Raji (cell line): ENCODE data around the gene ADRB2.

ENCODE experiments used
- POLR2A ChIP-seq: IDR thresholded peaks from 2 replicates; pipeline ENCODE4 v1.6.1; 2011; ENCODE audit warnings: low read depth, low read length, control low read depth; ENCODE audit not compliant: insufficient read depth

ADRB2 gene

DNA sequence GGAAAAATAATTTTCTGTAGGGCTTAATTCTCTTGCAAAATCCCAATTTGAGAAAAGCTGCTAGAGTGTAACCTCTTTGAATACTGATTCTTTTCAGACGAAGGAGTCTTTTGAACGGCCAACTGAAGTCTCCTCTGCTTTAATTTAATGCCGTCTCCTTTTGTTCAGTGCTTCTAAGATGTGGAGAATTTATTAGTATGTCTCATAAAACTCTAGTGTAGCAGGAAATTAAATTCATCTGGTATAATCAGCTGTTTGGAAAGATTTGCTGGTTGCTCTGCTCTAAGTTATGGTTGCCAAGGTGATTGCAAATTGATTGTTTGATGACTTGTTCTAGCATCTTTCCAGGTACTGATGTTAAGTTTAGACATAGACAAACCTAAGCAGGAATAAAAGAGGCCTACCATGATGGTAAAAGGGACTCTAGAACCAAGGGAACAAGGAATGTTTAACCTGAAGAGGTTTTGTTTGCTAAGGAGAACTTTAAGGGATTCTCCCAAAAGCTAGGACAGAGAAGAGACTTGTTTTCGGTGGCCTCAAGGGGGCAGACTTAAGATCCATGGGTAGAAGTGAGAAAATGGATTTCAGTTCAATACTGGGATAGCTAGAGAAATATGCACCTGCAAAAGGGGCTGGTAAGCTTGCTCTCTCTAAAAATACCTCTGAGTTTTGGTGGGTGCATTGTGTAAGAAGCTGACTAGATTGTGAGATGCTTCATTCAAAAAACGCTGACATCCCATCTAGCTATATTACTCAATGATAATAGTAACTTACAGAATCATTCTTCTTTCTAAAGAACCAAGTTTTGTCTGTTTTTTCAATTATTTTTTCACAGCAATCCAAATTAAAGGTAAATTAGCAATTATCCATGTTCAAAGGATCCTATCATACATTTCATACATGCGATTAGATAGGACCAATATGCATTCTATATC lies 5.7 kb upstream of the ADRB2 start:
- TF ChIP-seq POLR2A, result no peak

DNA sequence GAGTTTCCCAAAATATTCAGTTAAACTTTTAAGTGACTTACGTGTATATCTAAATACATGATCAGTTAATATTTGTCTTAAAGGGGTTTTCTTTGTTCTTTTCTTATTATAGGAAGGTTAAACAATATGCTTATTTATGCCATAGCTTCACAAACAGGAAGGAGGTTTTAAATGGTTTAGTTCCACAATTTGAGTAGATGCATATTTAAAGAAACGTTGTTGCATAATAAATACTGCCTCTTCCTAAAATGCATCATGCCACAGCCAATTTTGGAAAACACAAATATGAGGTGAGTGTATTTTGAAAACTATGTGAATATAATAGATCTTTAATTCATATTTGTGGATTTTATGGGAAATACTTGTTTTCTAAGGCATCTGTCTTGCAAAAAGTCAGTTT lies 2.5 kb upstream of the ADRB2 start:
- no peak for TF ChIP-seq POLR2A

DNA sequence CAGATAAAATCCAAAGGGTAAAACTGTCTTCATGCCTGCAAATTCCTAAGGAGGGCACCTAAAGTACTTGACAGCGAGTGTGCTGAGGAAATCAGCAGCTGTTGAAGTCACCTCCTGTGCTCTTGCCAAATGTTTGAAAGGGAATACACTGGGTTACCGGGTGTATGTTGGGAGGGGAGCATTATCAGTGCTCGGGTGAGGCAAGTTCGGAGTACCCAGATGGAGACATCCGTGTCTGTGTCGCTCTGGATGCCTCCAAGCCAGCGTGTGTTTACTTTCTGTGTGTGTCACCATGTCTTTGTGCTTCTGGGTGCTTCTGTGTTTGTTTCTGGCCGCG lies 727 bp upstream of the ADRB2 start:
- TF ChIP-seq POLR2A, result no peak

DNA sequence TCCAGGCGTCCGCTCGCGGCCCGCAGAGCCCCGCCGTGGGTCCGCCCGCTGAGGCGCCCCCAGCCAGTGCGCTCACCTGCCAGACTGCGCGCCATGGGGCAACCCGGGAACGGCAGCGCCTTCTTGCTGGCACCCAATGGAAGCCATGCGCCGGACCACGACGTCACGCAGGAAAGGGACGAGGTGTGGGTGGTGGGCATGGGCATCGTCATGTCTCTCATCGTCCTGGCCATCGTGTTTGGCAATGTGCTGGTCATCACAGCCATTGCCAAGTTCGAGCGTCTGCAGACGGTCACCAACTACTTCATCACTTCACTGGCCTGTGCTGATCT lies 294 bp downstream of the ADRB2 start:
- TF ChIP-seq POLR2A, result no peak

DNA sequence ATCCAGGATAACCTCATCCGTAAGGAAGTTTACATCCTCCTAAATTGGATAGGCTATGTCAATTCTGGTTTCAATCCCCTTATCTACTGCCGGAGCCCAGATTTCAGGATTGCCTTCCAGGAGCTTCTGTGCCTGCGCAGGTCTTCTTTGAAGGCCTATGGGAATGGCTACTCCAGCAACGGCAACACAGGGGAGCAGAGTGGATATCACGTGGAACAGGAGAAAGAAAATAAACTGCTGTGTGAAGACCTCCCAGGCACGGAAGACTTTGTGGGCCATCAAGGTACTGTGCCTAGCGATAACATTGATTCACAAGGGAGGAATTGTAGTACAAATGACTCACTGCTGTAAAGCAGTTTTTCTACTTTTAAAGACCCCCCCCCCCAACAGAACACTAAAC lies 1.3 kb downstream of the ADRB2 start:
- no peak for TF ChIP-seq POLR2A

DNA sequence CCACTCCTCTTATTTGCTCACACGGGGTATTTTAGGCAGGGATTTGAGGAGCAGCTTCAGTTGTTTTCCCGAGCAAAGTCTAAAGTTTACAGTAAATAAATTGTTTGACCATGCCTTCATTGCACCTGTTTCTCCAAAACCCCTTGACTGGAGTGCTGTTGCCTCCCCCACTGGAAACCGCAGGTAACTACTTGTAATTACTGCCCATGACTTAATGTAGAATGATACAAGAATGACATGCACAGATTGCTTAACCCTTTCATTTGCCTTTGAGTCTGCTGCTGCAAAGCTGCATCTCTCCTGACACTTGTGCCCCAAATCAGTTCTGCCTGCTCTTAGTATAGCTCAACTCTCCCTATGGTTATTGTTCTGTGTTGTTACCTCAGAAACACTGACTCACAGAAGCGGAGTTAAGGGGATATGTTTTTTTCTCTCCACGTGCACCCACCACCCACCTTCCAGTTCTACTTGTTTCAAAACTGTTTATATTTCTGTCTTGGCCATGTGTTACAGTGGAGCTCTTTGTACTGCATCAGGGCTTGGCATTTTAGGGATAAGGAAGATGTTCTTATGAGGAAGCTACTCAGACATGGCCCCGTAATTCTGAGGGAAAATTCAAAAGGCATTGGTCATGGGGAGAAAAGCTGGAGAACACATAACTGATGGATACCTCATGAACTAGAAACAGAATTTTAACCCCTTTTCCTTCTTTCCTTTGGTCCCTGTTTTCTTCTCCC lies 2.3 kb downstream of the ADRB2 start:
- no peak for TF ChIP-seq POLR2A

GRCh38 chr5:148829248-148829594 lies 2.8 kb downstream of the ADRB2 start:
- no peak for TF ChIP-seq POLR2A

DNA sequence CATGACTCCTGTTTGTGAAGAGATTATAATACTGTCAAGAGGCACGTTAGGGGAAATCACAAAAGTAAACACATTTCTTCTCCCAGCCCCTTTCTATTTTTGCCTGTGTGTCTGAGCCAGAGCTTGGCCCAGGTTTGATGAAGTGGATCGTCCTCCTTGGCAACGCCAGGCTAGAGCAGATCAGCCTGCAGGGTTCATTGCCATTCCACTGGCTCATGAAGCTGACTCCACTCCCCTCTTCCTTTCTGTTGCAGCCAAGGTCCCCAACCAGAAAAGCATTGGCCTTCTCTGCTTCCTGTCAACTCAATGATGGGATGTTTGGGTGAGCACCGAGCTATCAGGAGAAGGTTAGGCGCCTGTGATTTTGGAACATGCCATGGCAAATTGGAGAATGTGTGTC lies 3.3 kb downstream of the ADRB2 start:
- no peak for TF ChIP-seq POLR2A

- TF ChIP-seq POLR2A, result no peak
These were observed 3.8 kb downstream of the ADRB2 start for GRCh38 chr5:148830211-148830610.

- TF ChIP-seq POLR2A, result no peak
These were observed 5.5 kb downstream of the ADRB2 start for GRCh38 chr5:148831590-148832565.

GRCh38 chr5:148833122-148833521 lies 6.7 kb downstream of the ADRB2 start:
- no peak for TF ChIP-seq POLR2A

- no peak for TF ChIP-seq POLR2A
These were observed 7.5 kb downstream of the ADRB2 start for GRCh38 chr5:148833925-148834324.

GRCh38 chr5:148834689-148835088 lies 8.3 kb downstream of the ADRB2 start:
- no peak for TF ChIP-seq POLR2A

- no peak for TF ChIP-seq POLR2A
These were observed 10.2 kb downstream of the ADRB2 start for GRCh38 chr5:148836272-148837250.

- no peak for TF ChIP-seq POLR2A
These were observed 11.0 kb downstream of the ADRB2 start for GRCh38 chr5:148837383-148837782.

DNA sequence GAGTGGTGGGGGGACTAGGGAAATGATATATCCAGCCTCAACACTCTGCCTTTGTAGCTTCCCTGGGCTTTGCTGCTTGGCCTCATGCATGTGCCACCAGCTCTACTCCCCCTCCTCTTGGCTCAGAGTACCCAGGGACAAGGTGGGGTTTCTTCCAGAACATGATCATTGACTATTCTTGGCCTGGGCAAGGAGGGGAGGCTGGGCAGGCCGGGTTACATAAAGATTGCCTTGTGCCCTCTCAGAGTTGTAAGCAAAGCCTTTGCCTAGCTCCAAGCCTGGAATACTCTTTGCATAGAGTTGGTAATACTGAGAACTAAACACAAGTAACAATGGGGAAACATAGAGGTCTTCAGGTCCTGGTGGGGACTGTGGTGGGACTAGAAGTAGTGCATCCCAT lies 11.9 kb downstream of the ADRB2 start:
- no peak for TF ChIP-seq POLR2A
